H1 (cell line): ENCODE measurements around the gene AASDHPPT. TPM values are rescaled to one million over a fixed set of nuclear protein-coding genes. Genes with fewer than 3 reads are reported as not detected.

Source experiments
- CTCF ChIA-PET: fragments of 300-600 bp; sonication (Branson Sonifier 250); formaldehyde crosslinking; loops from one replicate; lab custom pipeline; 2021; ENCODE audit not compliant: partially characterized antibody; lab: Charles Lee
- POLR2A ChIA-PET: fragments of 300-600 bp; sonication (Branson Sonifier 250); formaldehyde crosslinking; loops from one replicate; lab custom pipeline; 2021; ENCODE audit warnings: inconsistent platforms; ENCODE audit not compliant: partially characterized antibody; lab: Charles Lee
- DNase-seq, 2 experiments: peaks; one replicate each; pipeline versions ENCODE4 v3.0.0 to v3.0.0-alpha.2; 2010 to 2022; ENCODE audit warnings: low spot score in 2 of 2, low read depth in 1 of 2, mixed read lengths in 1 of 2
- FAIRE-seq: peaks from 2 replicates; lab custom pipeline; 2011; peaks lifted over from hg19 to GRCh38; lab: Jason Lieb, UNC
- H2AFZ ChIP-seq: 2 replicates; pipeline ENCODE4 v1.8.1; 2012; ENCODE audit warnings: low read length, inconsistent platforms
- H2AK5ac ChIP-seq: 2 replicates; pipeline ENCODE4 v1.6.1; 2013; ENCODE audit warnings: low read depth, low read length
- H2BK120ac ChIP-seq: replicated peaks from 2 replicates; pipeline ENCODE3; 2013; ENCODE audit warnings: low read depth, low read length, inconsistent platforms
- H2BK12ac ChIP-seq: 2 replicates; pipeline ENCODE4 v1.6.1; 2013; ENCODE audit warnings: low read depth, low read length
- H2BK15ac ChIP-seq: 2 replicates; pipeline ENCODE4 v1.6.1; 2013; ENCODE audit warnings: low read length
- H2BK20ac ChIP-seq: 2 replicates; pipeline ENCODE4 v1.6.1; 2013; ENCODE audit warnings: low read length
- H2BK5ac ChIP-seq: 2 replicates; pipeline ENCODE4 v1.6.1; 2013; ENCODE audit warnings: low read depth, low read length
- H3K14ac ChIP-seq: 2 replicates; pipeline ENCODE4 v1.6.1; 2013; ENCODE audit warnings: inconsistent platforms; ENCODE audit not compliant: insufficient read length
- H3K18ac ChIP-seq: 2 replicates; pipeline ENCODE4 v1.6.1; 2013; ENCODE audit warnings: low read length; ENCODE audit errors: extremely low read depth
- H3K23ac ChIP-seq: 2 replicates; pipeline ENCODE4 v1.6.1; 2013; ENCODE audit warnings: inconsistent platforms; ENCODE audit not compliant: insufficient read length
- H3K23me2 ChIP-seq: 2 replicates; pipeline ENCODE4 v1.6.1; 2013; ENCODE audit warnings: low read depth, low read length
- H3K27ac ChIP-seq: 2 replicates; pipeline ENCODE4 v1.6.1; 2011; ENCODE audit warnings: low read depth, low read length, inconsistent platforms
- H3K27me3 ChIP-seq, 4 experiments: replicated peaks in 1 of 4; 1 replicate in 1 of 4; 2 replicates in 3 of 4; pipeline versions ENCODE4 v1.6.1 to v1.8.1; 2011 to 2013; ENCODE audit warnings: low read length in 3 of 4, mild to moderate bottlenecking in 3 of 4, inconsistent platforms in 2 of 4, mixed read lengths in 2 of 4, moderate library complexity in 1 of 4; ENCODE audit not compliant: control insufficient read depth in 3 of 4, insufficient read depth in 3 of 4; ENCODE audit errors: extremely low read depth in 1 of 4
- H3K36me3 ChIP-seq, 4 experiments: 2 replicates each; pipeline versions ENCODE4 v1.6.1 to v1.8.1; 2011 to 2013; ENCODE audit warnings: mild to moderate bottlenecking in 4 of 4, low read length in 3 of 4, moderate library complexity in 2 of 4, control low read depth in 1 of 4, inconsistent platforms in 1 of 4; ENCODE audit not compliant: insufficient read depth in 4 of 4, control insufficient read depth in 2 of 4
- H3K4ac ChIP-seq: replicated peaks from 2 replicates; pipeline ENCODE3; 2013; ENCODE audit warnings: low read length, low read depth, mixed read lengths, inconsistent platforms; ENCODE audit not compliant: insufficient read length
- H3K4me1 ChIP-seq, 4 experiments: replicated peaks in 1 of 4; 1 replicate in 1 of 4; 2 replicates in 3 of 4; pipeline versions ENCODE4 v1.6.1 to v1.8.1; 2011 to 2013; ENCODE audit warnings: low read length in 3 of 4, inconsistent platforms in 2 of 4, mixed read lengths in 1 of 4; ENCODE audit not compliant: insufficient read depth in 4 of 4, control insufficient read depth in 3 of 4
- H3K4me2 ChIP-seq, 2 experiments: 2 replicates each; pipeline versions ENCODE4 v1.6.1 to v1.8.1; 2011 to 2013; ENCODE audit warnings: low read depth in 2 of 2, low read length in 2 of 2, control low read depth in 1 of 2, inconsistent platforms in 1 of 2, mild to moderate bottlenecking in 1 of 2; ENCODE audit not compliant: insufficient read depth in 1 of 2
- H3K4me3 ChIP-seq, 4 experiments: fragments of 200-600, 300-600 bp in 1 of 4; sonication (generic), shearing (Covaris generic), sonication (Bioruptor Twin) in 1 of 4; 2 replicates each; pipeline versions ENCODE4 v1.5.1 to v1.8.1; 2011 to 2016; ENCODE audit warnings: low read length in 4 of 4, low read depth in 3 of 4, control low read depth in 2 of 4, inconsistent platforms in 2 of 4, mild to moderate bottlenecking in 2 of 4, mixed read lengths in 1 of 4, moderate library complexity in 1 of 4; ENCODE audit not compliant: insufficient read depth in 2 of 4; ENCODE audit errors: extremely low read depth in 1 of 4
- H3K56ac ChIP-seq: replicated peaks from 2 replicates; pipeline ENCODE3; 2013; ENCODE audit warnings: low read depth, mild to moderate bottlenecking, mixed read lengths, low read length, inconsistent platforms; ENCODE audit not compliant: insufficient read length
- H3K79me1 ChIP-seq: 2 replicates; pipeline ENCODE4 v1.6.1; 2013; ENCODE audit warnings: low read depth, low read length, control low read depth
- H3K79me2 ChIP-seq, 2 experiments: 2 replicates each; pipeline versions ENCODE4 v1.6.1 to v1.8.1; 2012 to 2013; ENCODE audit warnings: low read length in 2 of 2, mild to moderate bottlenecking in 2 of 2, inconsistent platforms in 1 of 2; ENCODE audit not compliant: insufficient read depth in 2 of 2, control insufficient read depth in 1 of 2
- H3K9ac ChIP-seq, 4 experiments: replicated peaks in 1 of 4; 1 replicate in 1 of 4; 2 replicates in 3 of 4; pipeline versions ENCODE4 v1.6.1 to v1.8.1; 2011 to 2013; ENCODE audit warnings: low read depth in 3 of 4, low read length in 3 of 4, control low read depth in 2 of 4, mild to moderate bottlenecking in 2 of 4, moderate library complexity in 2 of 4, inconsistent platforms in 1 of 4; ENCODE audit errors: extremely low read depth in 1 of 4
- H3K9me3 ChIP-seq, 2 experiments: 2 replicates each; pipeline versions ENCODE4 v1.6.1 to v1.8.1; 2012 to 2013; ENCODE audit warnings: mild to moderate bottlenecking in 2 of 2, moderate library complexity in 2 of 2, control low read depth in 1 of 2, inconsistent platforms in 1 of 2, low read depth in 1 of 2, low read length in 1 of 2, mixed read lengths in 1 of 2; ENCODE audit not compliant: insufficient read depth in 2 of 2
- H4K20me1 ChIP-seq, 2 experiments: replicated peaks in 1 of 2; 2 replicates each; pipeline versions ENCODE3 to v1.8.1; 2011 to 2013; ENCODE audit warnings: inconsistent platforms in 2 of 2, low read length in 2 of 2, mild to moderate bottlenecking in 1 of 2; ENCODE audit not compliant: insufficient read depth in 2 of 2, control insufficient read depth in 1 of 2
- H4K5ac ChIP-seq: 2 replicates; pipeline ENCODE4 v1.6.1; 2013; ENCODE audit warnings: low read length, low read depth, mixed read lengths, inconsistent platforms; ENCODE audit not compliant: insufficient read length
- H4K8ac ChIP-seq: 2 replicates; pipeline ENCODE4 v1.8.0; 2013; ENCODE audit warnings: mild to moderate bottlenecking, moderate library complexity, low read length, inconsistent platforms; ENCODE audit not compliant: insufficient read depth; ENCODE audit errors: extremely low read depth
- H4K91ac ChIP-seq: replicated peaks from 2 replicates; pipeline ENCODE3; 2013; ENCODE audit warnings: low read length, mixed read lengths, inconsistent platforms; ENCODE audit not compliant: insufficient read length
- ASH2L ChIP-seq: fragments of 200-600, 300-600 bp; sonication (generic); IDR thresholded peaks from one replicate; pipeline ENCODE4 v1.7.1; 2017; ENCODE audit warnings: low read length
- CBX5 ChIP-seq: fragments of 300-800, 300-1000 bp; sonication (generic); IDR thresholded peaks from 2 replicates; pipeline ENCODE4 v1.7.1; 2016; ENCODE audit warnings: antibody characterized with exemption, low read length, low read depth
- CHD2 ChIP-seq: IDR thresholded peaks from 2 replicates; pipeline ENCODE4 v1.6.1; 2012; ENCODE audit warnings: low read length, improper control_type of control experiment
- EP300 ChIP-seq, 2 experiments: IDR thresholded peaks; 1 replicate in 1 of 2; 2 replicates in 1 of 2; pipeline ENCODE4 v1.6.1; 2011 to 2012; ENCODE audit warnings: low read depth in 2 of 2, low read length in 2 of 2, mild to moderate bottlenecking in 2 of 2, borderline replicate concordance in 1 of 2, inconsistent platforms in 1 of 2, moderate library complexity in 1 of 2
- GTF2F1 ChIP-seq: IDR thresholded peaks from 2 replicates; pipeline ENCODE4 v1.6.1; 2012; ENCODE audit warnings: low read depth, low read length, improper control_type of control experiment, borderline replicate concordance
- MAX ChIP-seq: IDR thresholded peaks from 2 replicates; pipeline ENCODE4 v1.6.1; 2012; ENCODE audit warnings: inconsistent platforms
- WGBS, 2 experiments: shearing (Covaris generic) in 1 of 2; methylation state at CpG; one replicate each; pipeline versions ENCODE4 v1.1.6 to v1.1.7; 2013 to 2015; ENCODE audit warnings: low lambda C conversion rate in 2 of 2, mixed read lengths in 2 of 2, inconsistent platforms in 1 of 2, low coverage in 1 of 2, missing lambda C conversion rate in 1 of 2; ENCODE audit not compliant: insufficient replicate concordance in 2 of 2, insufficient coverage in 1 of 2, insufficient read length in 1 of 2; ENCODE audit errors: extremely low coverage in 1 of 2, missing lambda C conversion rate in 1 of 2; 5-methylcytosine and 5-hydroxymethylcytosine counted together
- polyA plus RNA-seq, 7 experiments: library from polyadenylated mRNA; depleted of rRNA in 3 of 7; stranded (reverse) in 5 of 7; unstranded in 2 of 7; fragments of >200 nt in 5 of 7; fragments of 200-250 nt in 2 of 7; gene quantifications; 1 replicate in 5 of 7; 2 replicates in 1 of 7; 4 replicates in 1 of 7; pipeline versions ENCODE4 v1.2.1 to v1.2.3, GENCODE V29; 2011 to 2013; ENCODE audit warnings: missing spikeins in 2 of 7, mixed read lengths in 2 of 7
- total RNA-seq: library from RNA; stranded (reverse); fragmentation: NEBNext Ultra II Directional; extraction: Animal tissue kit (Norgen Biotek cat#: 25700); gene quantifications from 2 replicates; pipeline ENCODE4 v1.2.1, GENCODE V29; 2021

The AASDHPPT gene
- total and polyA plus RNA-seq, 2 of the 8 experiments (the other 6 are each of a cell fraction or from before 2014, with no cell fraction given), result 15.7 to 42.2 TPM

GRCh38 chr11:106076171-106076918, 1.1 kb upstream of the AASDHPPT start:
- peaks cover 0 to 7% (median 1%) of the 10 kb centered on the region in 4 experiments; a peak in 2 of 7 replicates for H3K4me1 ChIP-seq
- TF ChIP-seq CBX5, result no peak
- no peak for TF ChIP-seq MAX
- no peak for TF ChIP-seq EP300 (IDR thresholded peaks at IDR 0.05; ENCODE audit: borderline replicate concordance in 1 of 2, low read depth in 2 of 2, low read length in 2 of 2)
- TF ChIP-seq ASH2L, result peak; percentile 61
- TF ChIP-seq GTF2F1, result peak; percentile 38; the same call in 1 of the 2 replicates
- TF ChIP-seq CHD2, result no peak
- peaks cover 0 to 22% (median 17%) of the 10 kb centered on the region in 4 experiments; a peak in 4 of 8 replicates for H3K36me3 ChIP-seq
- peak overlapping the region; percentile 82; the same call in 1 of the 2 replicates for H2AFZ ChIP-seq
- H4K5ac ChIP-seq, result peak overlapping the region; percentile 8
- H3K18ac ChIP-seq, result no peak overlapping the region
- H3K27me3 ChIP-seq, result no peaks in the 10 kb centered on the region
- DNase-seq (no peak), FAIRE-seq (no peak)
- peak overlapping the region; percentile 5 for H3K56ac ChIP-seq
- ChIA-PET POLR2A (interaction anchor here (0.8 to 2.3 kb wide), 3 partner anchors 9 to 53 kb away, joined by 3 to 6 read pairs (median 4); no protein-coding TSS in a partner anchor), CTCF (interaction anchor here (0.9 to 1.8 kb wide), 5 partner anchors 9 to 136 kb away, joined by 3 to 12 read pairs (median 4); no protein-coding TSS in a partner anchor)
- peaks cover 2% of the 10 kb centered on the region; the same call in 1 of the 2 replicates for H3K23me2 ChIP-seq
- H4K8ac ChIP-seq, result 0 out of 2 replicates have a peak overlapping the region, but pooled peaks have one; percentile 94
- peaks cover 0 to 38% of the 10 kb centered on the region in 2 experiments; a peak in 3 of 4 replicates for H3K79me2 ChIP-seq
- H2AK5ac ChIP-seq, result no peak overlapping the region
- H3K23ac ChIP-seq, result no peak overlapping the region
- no peak overlapping the region for H4K91ac ChIP-seq
- H2BK12ac ChIP-seq, result no peak overlapping the region; the same call in 1 of the 2 replicates
- WGBS, 2 experiments, result 16% methylated on average over 19 of the region's 19 CpGs; no CpG with 5 or more reads in 1 of the 2 experiments
- H4K20me1 ChIP-seq, result no peaks in the 10 kb centered on the region
- H3K4me2 ChIP-seq, result peak overlapping the region; percentile 77 to 90
- H3K14ac ChIP-seq, result no peak overlapping the region
- peak overlapping the region; percentile 97 for H3K27ac ChIP-seq
- no peak overlapping the region for H2BK15ac ChIP-seq
- no peak overlapping the region for H2BK120ac ChIP-seq
- H3K4ac ChIP-seq, result no peak overlapping the region
- no peaks in the 10 kb centered on the region for H3K79me1 ChIP-seq
- H2BK20ac ChIP-seq, result no peak overlapping the region
- H3K4me3 ChIP-seq, result peak overlapping the region; percentile 77 to 82 (median 78)
- peak overlapping the region; percentile 85 for H2BK5ac ChIP-seq
- peak overlapping the region; percentile 50 to 93 (median 88) for H3K9ac ChIP-seq
- H3K9me3 ChIP-seq, result no peaks in the 10 kb centered on the region
